HCT116 (cell line): Measurements from ENCODE around the gene TRIM31.

Experiments
- POLR2A ChIP-seq: IDR thresholded peaks from 2 replicates; pipeline ENCODE4 v1.7.0; 2011; ENCODE audit warnings: borderline replicate concordance; ENCODE audit not compliant: insufficient read depth, insufficient read length; ENCODE audit errors: extremely low read depth
- REST ChIP-seq: IDR thresholded peaks from 2 replicates; pipeline ENCODE4 v1.6.1; 2012; ENCODE audit warnings: low read depth
- SP1 ChIP-seq: IDR thresholded peaks from 2 replicates; pipeline ENCODE4 v1.6.1; 2012; ENCODE audit warnings: low read depth
- TF ChIP-seq, protein P1 (sequence below), 3 experiments: fragments of 200-600 bp in 1 of 3; sonication (generic) in 1 of 3; IDR thresholded peaks in 2 of 3; conservative IDR thresholded peaks in 1 of 3; 2 replicates each; pipeline ENCODE4 v1.5.1; 2012 to 2017; ENCODE audit warnings: low read depth in 2 of 3, low read length in 2 of 3, antibody characterized with exemption in 1 of 3, borderline replicate concordance in 1 of 3, control low read depth in 1 of 3, mild to moderate bottlenecking in 1 of 3, mixed read lengths in 1 of 3, mixed run types in 1 of 3, moderate library complexity in 1 of 3; ENCODE audit not compliant: insufficient read depth in 1 of 3

- TF ChIP-seq, protein P1, sequence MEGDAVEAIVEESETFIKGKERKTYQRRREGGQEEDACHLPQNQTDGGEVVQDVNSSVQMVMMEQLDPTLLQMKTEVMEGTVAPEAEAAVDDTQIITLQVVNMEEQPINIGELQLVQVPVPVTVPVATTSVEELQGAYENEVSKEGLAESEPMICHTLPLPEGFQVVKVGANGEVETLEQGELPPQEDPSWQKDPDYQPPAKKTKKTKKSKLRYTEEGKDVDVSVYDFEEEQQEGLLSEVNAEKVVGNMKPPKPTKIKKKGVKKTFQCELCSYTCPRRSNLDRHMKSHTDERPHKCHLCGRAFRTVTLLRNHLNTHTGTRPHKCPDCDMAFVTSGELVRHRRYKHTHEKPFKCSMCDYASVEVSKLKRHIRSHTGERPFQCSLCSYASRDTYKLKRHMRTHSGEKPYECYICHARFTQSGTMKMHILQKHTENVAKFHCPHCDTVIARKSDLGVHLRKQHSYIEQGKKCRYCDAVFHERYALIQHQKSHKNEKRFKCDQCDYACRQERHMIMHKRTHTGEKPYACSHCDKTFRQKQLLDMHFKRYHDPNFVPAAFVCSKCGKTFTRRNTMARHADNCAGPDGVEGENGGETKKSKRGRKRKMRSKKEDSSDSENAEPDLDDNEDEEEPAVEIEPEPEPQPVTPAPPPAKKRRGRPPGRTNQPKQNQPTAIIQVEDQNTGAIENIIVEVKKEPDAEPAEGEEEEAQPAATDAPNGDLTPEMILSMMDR (IDR thresholded peaks at IDR 0.05 in 2 of 3, conservative IDR thresholded peaks at IDR 0.05 in 1 of 3; ENCODE audit: borderline replicate concordance in 1 of 3, insufficient read depth in 1 of 3, low read depth in 2 of 3, low read length in 2 of 3), result no peak
- no peak for TF ChIP-seq REST
- TF ChIP-seq POLR2A, result no peak
- no peak for TF ChIP-seq SP1
These were observed 47.3 kb upstream of the TRIM31 start for GRCh38 chr6:30160008-30160784.
